Hippocampal formation (tissue), 2 donors: ENCODE data around the gene GSK3B.

ENCODE experiments used
- DNase-seq, 2 donors: peaks; one replicate each; lab custom pipeline; 2025; lab: John Stamatoyannopoulos, UW

The GSK3B gene

GRCh38 chr3:119779731-119780383 lies 314.4 kb downstream of the GSK3B start:
- no peak for DNase-seq

- no peak for DNase-seq
These were observed 315.4 kb downstream of the GSK3B start for GRCh38 chr3:119778811-119779210.

GRCh38 chr3:119778176-119778575 lies 316.1 kb downstream of the GSK3B start:
- DNase-seq = no peak

GRCh38 chr3:119776304-119776703 lies 317.9 kb downstream of the GSK3B start:
- DNase-seq = no peak

- peak in 1 of 2 donors; percentile 3 for DNase-seq
These were observed 319.8 kb downstream of the GSK3B start for GRCh38 chr3:119774444-119774843.
